Endothelial cell (in vitro differentiated cells): Measurements from ENCODE around the gene ST3GAL5. TPM values are rescaled to one million over a fixed set of nuclear protein-coding genes. Genes with fewer than 3 reads are reported as not detected.

Source experiments
- DNase-seq: peaks from one replicate; pipeline ENCODE4 v3.0.0; 2021; ENCODE audit warnings: low spot score
- H3K27ac Mint-ChIP-seq: one replicate; pipeline ENCODE4 v1.8.0; 2021; ENCODE audit warnings: mixed read lengths, inconsistent platforms; ENCODE audit not compliant: unreplicated experiment
- H3K27me3 Mint-ChIP-seq: one replicate; pipeline ENCODE4 v1.8.0; 2021; ENCODE audit warnings: mild to moderate bottlenecking, moderate library complexity, mixed read lengths, inconsistent platforms; ENCODE audit not compliant: unreplicated experiment
- H3K36me3 Mint-ChIP-seq: one replicate; pipeline ENCODE4 v1.8.0; 2021; ENCODE audit warnings: mild to moderate bottlenecking, low read depth, mixed read lengths, inconsistent platforms; ENCODE audit not compliant: unreplicated experiment
- H3K4me1 Mint-ChIP-seq: one replicate; pipeline ENCODE4 v1.8.0; 2021; ENCODE audit warnings: mild to moderate bottlenecking, mixed read lengths, inconsistent platforms; ENCODE audit not compliant: unreplicated experiment
- H3K4me3 Mint-ChIP-seq: one replicate; pipeline ENCODE4 v1.8.0; 2021; ENCODE audit warnings: mild to moderate bottlenecking, mixed read lengths, inconsistent platforms; ENCODE audit not compliant: unreplicated experiment
- H3K9me3 Mint-ChIP-seq: one replicate; pipeline ENCODE4 v1.8.0; 2021; ENCODE audit warnings: mixed read lengths, inconsistent platforms; ENCODE audit not compliant: unreplicated experiment
- CTCF ChIP-seq: fragments of 200-600 bp; sonication (generic); IDR thresholded peaks from one replicate; pipeline ENCODE4 v1.5.0; 2021; ENCODE audit warnings: antibody characterized with exemption; ENCODE audit not compliant: unreplicated experiment
- long read RNA-seq: library from polyadenylated mRNA; unstranded; transcript quantifications from one replicate; pipeline ENCODE4 v2.0.0, GENCODE V29; 2020; ENCODE audit not compliant: unreplicated experiment
- total RNA-seq: library from RNA; stranded (reverse); fragmentation: NEBNext Ultra II Directional; extraction: Animal tissue kit (Norgen Biotek cat#: 25700); gene quantifications from one replicate; pipeline ENCODE4 v1.2.1, GENCODE V29; 2021; ENCODE audit not compliant: unreplicated experiment

The ST3GAL5 gene
- 49.8 TPM for total RNA-seq
- long read RNA-seq, full-length matches to known transcripts = 14 of 16 reads
- long read RNA-seq, partial matches to known transcripts = 1 of 16 reads
- long read RNA-seq, other reads (novel, unspliced or antisense) = 1 of 16 reads

DNA sequence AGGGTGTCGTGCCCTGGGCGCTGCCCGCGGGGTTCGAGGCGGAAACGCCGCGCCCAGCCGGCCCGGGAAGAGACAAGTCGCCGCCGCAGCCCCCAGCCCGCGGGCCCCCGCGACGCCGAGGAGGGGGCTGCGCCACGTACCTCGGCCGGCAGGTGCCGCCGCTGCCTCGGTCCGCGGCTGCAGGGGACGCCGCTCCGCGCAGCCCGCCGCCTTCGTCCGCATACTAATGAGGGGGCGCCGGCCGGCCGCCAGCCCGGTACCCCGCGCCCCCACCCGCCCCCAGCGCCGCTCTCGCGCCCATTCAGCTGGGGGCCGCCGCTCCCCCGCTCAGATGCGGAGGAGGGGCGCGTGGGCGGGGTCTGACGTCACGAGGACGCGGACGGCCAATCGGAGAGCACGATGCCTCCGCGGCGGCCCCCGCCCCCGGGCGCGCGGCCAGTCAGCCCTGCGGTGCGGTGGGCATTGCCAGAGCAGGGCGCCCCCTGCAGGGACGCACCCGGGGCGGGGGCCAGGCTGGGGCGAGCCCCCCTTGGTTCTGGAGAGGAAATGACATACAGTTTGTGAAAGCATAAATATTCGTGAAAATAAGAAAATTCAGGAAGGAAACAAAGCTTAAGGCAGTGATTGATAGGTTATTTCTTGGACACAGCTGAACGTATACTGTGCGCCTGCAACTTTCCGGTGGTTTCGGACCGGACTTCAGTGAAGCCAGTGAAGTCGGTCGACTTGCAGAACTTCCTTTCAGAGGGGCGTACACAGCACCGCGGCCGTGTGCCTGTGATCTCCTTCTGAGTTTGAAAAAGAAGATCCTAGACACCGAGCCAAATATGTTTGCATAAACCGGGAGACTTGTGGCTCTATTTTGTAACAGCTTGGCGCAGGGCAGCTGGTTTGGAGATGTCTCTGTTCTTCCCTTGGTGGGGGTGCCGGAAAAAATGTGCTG, at the start of gene ST3GAL5:
Gene ST3GAL5, minus strand, starts transcription at position 307 of the 943 bp plus-strand sequence. Its CDS starts 85 bp downstream, at position 222.
- no peaks in the 10 kb centered on the region for H3K9me3 Mint-ChIP-seq
- peak within 1 kb of the TSS; percentile 92 for H3K4me3 Mint-ChIP-seq
- H3K27ac Mint-ChIP-seq = peak within 1 kb of the TSS; percentile 82
- H3K27me3 Mint-ChIP-seq = peaks cover 4% of the 10 kb centered on the region
- peaks cover 22% of the 10 kb centered on the region for H3K36me3 Mint-ChIP-seq
- DNase-seq = peak; percentile 95
- H3K4me1 Mint-ChIP-seq = peaks cover 64% of the 10 kb centered on the region
- TF ChIP-seq CTCF = peak; percentile 87

- TF ChIP-seq CTCF = no peak
- DNase-seq = no peak
- Mint-ChIP-seq H3K4me3 (no peak overlapping the region), H3K36me3 (peaks cover 13% of the 10 kb centered on the region), H3K4me1 (peaks cover 15% of the 10 kb centered on the region), H3K27ac (no peak overlapping the region), H3K27me3 (no peaks in the 10 kb centered on the region), H3K9me3 (peaks cover 8% of the 10 kb centered on the region)
Observed at GRCh38 chr2:85938456-85938855, 49.7 kb upstream of the ST3GAL5 start.

DNA sequence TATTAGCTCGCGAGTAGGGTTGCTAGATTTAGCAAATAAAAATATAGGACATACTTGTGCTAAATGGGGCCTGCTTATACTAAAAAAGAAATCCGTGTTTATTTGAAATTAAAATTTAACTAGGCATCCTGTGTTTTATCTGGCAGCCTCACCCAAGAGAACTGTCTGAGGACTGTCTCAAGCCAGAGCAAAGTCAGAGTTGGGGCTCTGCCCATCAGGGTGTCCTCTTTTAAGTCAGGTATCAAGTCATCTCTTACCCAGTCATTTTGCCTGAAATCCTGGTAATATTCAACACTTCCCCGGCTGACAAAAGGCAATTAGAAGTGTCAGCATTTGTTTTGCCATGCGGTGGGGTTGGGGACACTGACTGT, 48.3 kb upstream of the ST3GAL5 start:
- Mint-ChIP-seq H3K36me3 (peaks cover 7% of the 10 kb centered on the region), H3K4me1 (peaks cover 18% of the 10 kb centered on the region), H3K27me3 (no peaks in the 10 kb centered on the region), H3K9me3 (no peaks in the 10 kb centered on the region), H3K4me3 (no peak overlapping the region), H3K27ac (no peak overlapping the region)
- no peak for DNase-seq
- no peak for TF ChIP-seq CTCF

DNA sequence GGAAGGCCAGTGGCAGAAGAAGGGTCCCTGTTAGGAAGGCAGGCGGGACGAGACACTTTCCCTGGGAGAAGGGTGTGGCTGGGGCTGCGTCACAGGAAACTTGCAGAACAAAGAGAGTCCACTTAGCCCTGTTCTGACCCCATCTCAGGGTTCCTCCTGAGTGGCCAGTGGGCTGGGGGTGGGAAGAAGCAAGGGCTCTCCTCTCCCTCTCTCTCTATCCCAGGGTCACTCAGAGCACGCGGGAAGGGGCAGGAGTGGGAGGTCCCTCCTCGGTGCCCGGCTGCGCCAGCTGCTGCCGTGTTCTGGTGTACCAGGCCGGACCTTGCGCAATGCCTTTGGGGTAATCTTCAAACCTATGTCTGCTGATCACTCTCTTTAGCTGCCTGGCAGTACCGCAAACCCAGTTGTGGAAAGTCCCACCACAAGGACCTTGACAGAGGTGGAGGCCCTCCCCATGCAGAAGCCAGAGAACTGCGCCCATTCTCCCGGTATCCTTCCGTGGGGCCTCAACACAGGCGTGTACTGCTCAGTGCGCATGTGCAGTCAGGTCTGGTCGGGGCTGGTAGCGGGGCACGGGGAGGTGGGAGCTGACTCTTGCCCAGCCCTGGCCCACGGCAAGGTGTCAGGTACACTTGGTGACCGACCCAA, 47.8 kb upstream of the ST3GAL5 start:
- Mint-ChIP-seq H3K27ac (no peak overlapping the region), H3K36me3 (peaks cover 3% of the 10 kb centered on the region), H3K27me3 (no peaks in the 10 kb centered on the region), H3K9me3 (no peaks in the 10 kb centered on the region), H3K4me3 (no peak overlapping the region), H3K4me1 (peaks cover 18% of the 10 kb centered on the region)
- no peak for DNase-seq
- no peak for TF ChIP-seq CTCF
